ENCODE results near the gene TMEM30B. TPM values are rescaled to one million over a fixed set of nuclear protein-coding genes. Genes with fewer than 3 reads are reported as not detected.

Gene TMEM30B
- total RNA-seq, 4 donors from 2014 or later, result 32.7 to 42.0 (median 36.8) TPM

- Histone ChIP-seq H3K36me3 (no peaks in the 10 kb centered on the region), H3K4me3 (no peak overlapping the region), H3K27me3 (no peaks in the 10 kb centered on the region), H3K27ac (no peak overlapping the region), H3K4me1 (no peaks in the 10 kb centered on the region), H3K9me3 (no peaks in the 10 kb centered on the region)
- no peak for TF ChIP-seq POLR2A (IDR thresholded peaks at IDR 0.05)
- 94% methylated on average over 2 of the region's 2 CpGs for WGBS
- DNase-seq (ENCODE audit: low spot score in 2 of 2), result no peak
These were observed 46.8 kb downstream of the TMEM30B start for GRCh38 chr14:61234215-61234916.

GRCh38 chr14:61233436-61233956 is 47.6 kb downstream of the TMEM30B start:
- H3K36me3 ChIP-seq, result no peaks in the 10 kb centered on the region
- TF ChIP-seq CTCF (IDR thresholded peaks at IDR 0.05), result no peak
- no peak for TF ChIP-seq EP300 (IDR thresholded peaks at IDR 0.05)
- no peaks in the 10 kb centered on the region for H3K27me3 ChIP-seq
- H3K9me3 ChIP-seq, result no peaks in the 10 kb centered on the region
- DNase-seq (ENCODE audit: low spot score in 2 of 2), result no peak
- no peak overlapping the region for H3K27ac ChIP-seq
- 77% methylated on average over 3 of the region's 3 CpGs for WGBS
- H3K4me3 ChIP-seq, result no peak overlapping the region
- no peaks in the 10 kb centered on the region for H3K4me1 ChIP-seq

- TF ChIP-seq EP300 (IDR thresholded peaks at IDR 0.05) (no peak), CTCF (IDR thresholded peaks at IDR 0.05) (no peak), POLR2AphosphoS5 (IDR thresholded peaks at IDR 0.05) (no peak), POLR2A (IDR thresholded peaks at IDR 0.05) (no peak)
- DNase-seq (ENCODE audit: low spot score in 2 of 2), result no peak
- WGBS, result 93% methylated on average over 4 of the region's 4 CpGs
These were observed 49.3 kb downstream of the TMEM30B start for GRCh38 chr14:61231810-61232209.

GRCh38 chr14:61229981-61230380 is 51.2 kb downstream of the TMEM30B start:
- Histone ChIP-seq H3K27ac (no peak overlapping the region), H3K4me3 (no peak overlapping the region), H3K36me3 (no peaks in the 10 kb centered on the region), H3K9me3 (no peaks in the 10 kb centered on the region), H3K27me3 (no peaks in the 10 kb centered on the region), H3K4me1 (no peaks in the 10 kb centered on the region)
- DNase-seq (ENCODE audit: low spot score in 2 of 2), result no peak
- TF ChIP-seq POLR2AphosphoS5 (IDR thresholded peaks at IDR 0.05) (no peak), POLR2A (IDR thresholded peaks at IDR 0.05) (no peak), EP300 (IDR thresholded peaks at IDR 0.05) (no peak), CTCF (IDR thresholded peaks at IDR 0.05) (no peak)
- WGBS, result 66% methylated on average over 4 of the region's 4 CpGs

More at GRCh38 chr14:61231810-61232209, 49.3 kb downstream of the TMEM30B start:
- no peaks in the 10 kb centered on the region for H3K36me3 ChIP-seq
- no peaks in the 10 kb centered on the region for H3K9me3 ChIP-seq
- no peak overlapping the region for H3K27ac ChIP-seq
- H3K27me3 ChIP-seq, result no peaks in the 10 kb centered on the region
- H3K4me1 ChIP-seq, result no peaks in the 10 kb centered on the region
- no peak overlapping the region for H3K4me3 ChIP-seq

- Histone ChIP-seq H3K27me3 (no peaks in the 10 kb centered on the region), H3K27ac (no peak overlapping the region), H3K36me3 (no peaks in the 10 kb centered on the region), H3K4me1 (no peaks in the 10 kb centered on the region), H3K9me3 (no peaks in the 10 kb centered on the region), H3K4me3 (no peak overlapping the region)
- TF ChIP-seq POLR2AphosphoS5 (IDR thresholded peaks at IDR 0.05), result no peak
- no peak for TF ChIP-seq POLR2A (IDR thresholded peaks at IDR 0.05)
- TF ChIP-seq EP300 (IDR thresholded peaks at IDR 0.05), result no peak
- TF ChIP-seq CTCF (IDR thresholded peaks at IDR 0.05), result no peak
- WGBS, result 72% methylated on average over 6 of the region's 6 CpGs
- no peak for DNase-seq (ENCODE audit: low spot score in 2 of 2)
These were observed 51.7 kb downstream of the TMEM30B start for GRCh38 chr14:61229475-61229888.

Measured in suprapubic skin (tissue), 4 donors.